Measurements from ENCODE around the gene RAB17.

RAB17 gene

GRCh38 chr2:237590272-237591140 lies at the start of gene RAB17:
RAB17 (minus strand) TSS chr2:237590734; CDS start chr2:237586154, 4,580 bp downstream.
- DNase-seq (ENCODE audit: low read depth in 2 of 3, low spot score in 2 of 3) = no peak

GRCh38 chr2:237639836-237640220 lies 49.3 kb upstream of the RAB17 start:
- DNase-seq (ENCODE audit: low read depth in 2 of 3, low spot score in 2 of 3) = no peak

- DNase-seq (ENCODE audit: low read depth in 2 of 3, low spot score in 2 of 3) = no peak
These were observed 48.7 kb upstream of the RAB17 start for GRCh38 chr2:237639052-237639835.

- no peak for DNase-seq (ENCODE audit: low read depth in 2 of 3, low spot score in 2 of 3)
These were observed 47.6 kb upstream of the RAB17 start for GRCh38 chr2:237638176-237638575.

- DNase-seq (ENCODE audit: low read depth in 2 of 3, low spot score in 2 of 3) = no peak
These were observed 47.0 kb upstream of the RAB17 start for GRCh38 chr2:237637429-237638135.

- no peak for DNase-seq (ENCODE audit: low read depth in 2 of 3, low spot score in 2 of 3)
These were observed 46.0 kb upstream of the RAB17 start for GRCh38 chr2:237636578-237636977.

GRCh38 chr2:237633061-237633561 lies 42.6 kb upstream of the RAB17 start:
- DNase-seq (ENCODE audit: low read depth in 2 of 3, low spot score in 2 of 3) = no peak

GRCh38 chr2:237631801-237632585 lies 41.5 kb upstream of the RAB17 start:
- DNase-seq (ENCODE audit: low read depth in 2 of 3, low spot score in 2 of 3) = no peak

- no peak for DNase-seq (ENCODE audit: low read depth in 2 of 3, low spot score in 2 of 3)
These were observed 40.7 kb upstream of the RAB17 start for GRCh38 chr2:237631007-237631785.

- DNase-seq (ENCODE audit: low read depth in 2 of 3, low spot score in 2 of 3) = no peak
These were observed 39.9 kb upstream of the RAB17 start for GRCh38 chr2:237630216-237631000.

- DNase-seq (ENCODE audit: low read depth in 2 of 3, low spot score in 2 of 3) = no peak
These were observed 39.2 kb upstream of the RAB17 start for GRCh38 chr2:237629739-237630138.

- no peak for DNase-seq (ENCODE audit: low read depth in 2 of 3, low spot score in 2 of 3)
These were observed 38.6 kb upstream of the RAB17 start for GRCh38 chr2:237629188-237629534.

GRCh38 chr2:237628247-237629187 lies 38.0 kb upstream of the RAB17 start:
- DNase-seq (ENCODE audit: low read depth in 2 of 3, low spot score in 2 of 3) = no peak

- no peak for DNase-seq (ENCODE audit: low read depth in 2 of 3, low spot score in 2 of 3)
These were observed 37.1 kb upstream of the RAB17 start, which contains the start of gene LRRFIP1 for GRCh38 chr2:237627441-237628246. LRRFIP1 (plus strand) TSS chr2:237627587; CDS start chr2:237627645, 58 bp downstream.

- DNase-seq (ENCODE audit: low read depth in 2 of 3, low spot score in 2 of 3) = no peak
These were observed 36.4 kb upstream of the RAB17 start for GRCh38 chr2:237626813-237627440.

- DNase-seq (ENCODE audit: low read depth in 2 of 3, low spot score in 2 of 3) = no peak
These were observed 35.2 kb upstream of the RAB17 start for GRCh38 chr2:237625777-237626176.

Data from activated CD8-positive, alpha-beta memory T cell treated with anti-CD3 and anti-CD28 coated beads for 48 hours (primary cell).